Liver (tissue), 3 donors: ENCODE data around the gene SLC16A7.

Experiments used
- ATF3 ChIP-seq: IDR thresholded peaks from 2 replicates; pipeline ENCODE4 v1.6.1; 2016; ENCODE audit warnings: antibody characterized with exemption
- CTCF ChIP-seq: fragments of 150-350 bp; IDR thresholded peaks from 2 replicates; pipeline ENCODE4 v1.5.1; 2017; ENCODE audit warnings: improper control_type of control experiment, low read depth, low read length; ENCODE audit not compliant: missing input control
- GABPA ChIP-seq, 2 donors: IDR thresholded peaks in 1 of 2; conservative IDR thresholded peaks in 1 of 2; 2 replicates each; pipeline ENCODE4 v1.6.1; 2016; ENCODE audit warnings: antibody characterized with exemption in 2 of 2, mild to moderate bottlenecking in 1 of 2, moderate library complexity in 1 of 2
- HNF4A ChIP-seq, 2 donors: conservative IDR thresholded peaks; 2 replicates each; pipeline ENCODE4 v1.6.1; 2016; ENCODE audit warnings: antibody characterized with exemption in 2 of 2, mild to moderate bottlenecking in 2 of 2
- JUND ChIP-seq, 2 donors: IDR thresholded peaks; 2 replicates each; pipeline ENCODE4 v1.6.1; 2016; ENCODE audit warnings: antibody characterized with exemption in 2 of 2
- RAD21 ChIP-seq, 2 donors: IDR thresholded peaks; 2 replicates each; pipeline ENCODE4 v1.6.1; 2016; ENCODE audit warnings: antibody characterized with exemption in 2 of 2, mild to moderate bottlenecking in 2 of 2
- TAF1 ChIP-seq: conservative IDR thresholded peaks from 2 replicates; pipeline ENCODE4 v1.6.1; 2016; ENCODE audit warnings: antibody characterized with exemption, mild to moderate bottlenecking
- YY1 ChIP-seq: IDR thresholded peaks from 2 replicates; pipeline ENCODE4 v1.6.1; 2016; ENCODE audit warnings: antibody characterized with exemption, mild to moderate bottlenecking
- donor health status: healthy.
- donor health status: healthy.

- TF ChIP-seq CTCF (no peak), YY1 (no peak), HNF4A (conservative IDR thresholded peaks at IDR 0.05) (no peak), JUND (IDR thresholded peaks at IDR 0.05) (no peak), GABPA (IDR thresholded peaks at IDR 0.05 in 1 of 2, conservative IDR thresholded peaks at IDR 0.05 in 1 of 2) (no peak), RAD21 (IDR thresholded peaks at IDR 0.05) (no peak), ATF3 (no peak), TAF1 (no peak)
These were observed 148.7 kb downstream of the SLC16A7 start for GRCh38 chr12:59744564-59744963.
